Left renal cortex interstitium (tissue), 4 donors: ENCODE measurements around the gene FBXL13. TPM values are rescaled to one million over a fixed set of nuclear protein-coding genes. Genes with fewer than 3 reads are reported as not detected.
"Not testable (repeated sequence)": the region's sequence is repeated elsewhere in the genome, so short reads cannot be mapped to it uniquely, and the experiment has no call there.

Source experiments
- DNase-seq, 4 donors: peaks; one replicate each; pipeline ENCODE4 v3.0.0-alpha.2; 2013; ENCODE audit warnings: low read depth in 4 of 4, low spot score in 2 of 4, missing footprints in 1 of 4
- polyA plus RNA-seq, 4 donors: library from polyadenylated mRNA; unstranded; fragments of 120-200 nt; gene quantifications; one replicate each; pipeline ENCODE4 v1.2.1, GENCODE V29; 2013; ENCODE audit not compliant: insufficient read length in 4 of 4

The FBXL13 gene
- polyA plus RNA-seq, 4 donors = 1.5 to 4.1 (median 3.3) TPM

- no peak for DNase-seq
These were observed 85.7 kb downstream of the FBXL13 start for GRCh38 chr7:102988631-102989560.

- no peak for DNase-seq
These were observed 86.5 kb downstream of the FBXL13 start for GRCh38 chr7:102988088-102988487.

- DNase-seq = no peak
These were observed 89.3 kb downstream of the FBXL13 start for GRCh38 chr7:102985176-102985783.

GRCh38 chr7:102983602-102984001, 91.0 kb downstream of the FBXL13 start:
- DNase-seq = no peak

- DNase-seq = no peak
These were observed 92.4 kb downstream of the FBXL13 start for GRCh38 chr7:102982235-102982634.

GRCh38 chr7:102981451-102981850, 93.1 kb downstream of the FBXL13 start:
- no peak for DNase-seq

GRCh38 chr7:102979670-102980069, 94.9 kb downstream of the FBXL13 start:
- DNase-seq = no peak

GRCh38 chr7:102978284-102978683, 96.3 kb downstream of the FBXL13 start:
- no peak for DNase-seq

- not testable (repeated sequence) for DNase-seq
These were observed 97.0 kb downstream of the FBXL13 start for GRCh38 chr7:102977586-102977985.

GRCh38 chr7:102976493-102976892, 98.1 kb downstream of the FBXL13 start:
- no peak for DNase-seq

GRCh38 chr7:102975854-102976253, 98.7 kb downstream of the FBXL13 start:
- no peak for DNase-seq

- DNase-seq = no peak
These were observed 100.0 kb downstream of the FBXL13 start for GRCh38 chr7:102974366-102975236.

- DNase-seq = no peak
These were observed 101.3 kb downstream of the FBXL13 start for GRCh38 chr7:102973096-102973802.

- DNase-seq = no peak
These were observed 106.8 kb downstream of the FBXL13 start for GRCh38 chr7:102967798-102968197.

GRCh38 chr7:102966465-102966864, 108.1 kb downstream of the FBXL13 start:
- no peak for DNase-seq

- DNase-seq = not testable (repeated sequence)
These were observed 112.6 kb downstream of the FBXL13 start for GRCh38 chr7:102961993-102962392.

GRCh38 chr7:102958004-102958403, 116.6 kb downstream of the FBXL13 start:
- DNase-seq = not testable (repeated sequence)

GRCh38 chr7:102954359-102954758, 120.2 kb downstream of the FBXL13 start:
- DNase-seq = not testable (repeated sequence)

- DNase-seq = no peak
These were observed 121.2 kb downstream of the FBXL13 start for GRCh38 chr7:102953406-102953805.

- DNase-seq = no peak
These were observed 122.8 kb downstream of the FBXL13 start for GRCh38 chr7:102951839-102952238.
